HFF-Myc (cell line): ENCODE results near the gene EMILIN2.

Source experiments
- DNase-seq: peaks from one replicate; pipeline ENCODE4 v3.0.0-alpha.2; 2011; ENCODE audit warnings: low read depth; ENCODE audit errors: extremely low read depth
- H3K4me3 ChIP-seq: replicated peaks from 2 replicates; pipeline ENCODE4 v1.5.1; 2011; ENCODE audit warnings: low read depth, mild to moderate bottlenecking, control low read depth, low read length
- CTCF ChIP-seq: IDR thresholded peaks from 2 replicates; pipeline ENCODE4 v1.5.1; 2012; ENCODE audit warnings: mild to moderate bottlenecking, low read depth, low read length, control low read depth; ENCODE audit errors: missing control alignments

Gene EMILIN2

GRCh38 chr18:2894131-2894840 is 47.5 kb downstream of the EMILIN2 start:
- TF ChIP-seq CTCF, result no peak
- no peak for DNase-seq
- no peak overlapping the region for H3K4me3 ChIP-seq

GRCh38 chr18:2894841-2895370 is 48.1 kb downstream of the EMILIN2 start:
- no peak for TF ChIP-seq CTCF
- DNase-seq, result no peak

GRCh38 chr18:2895391-2895790 is 48.6 kb downstream of the EMILIN2 start:
- DNase-seq, result no peak
- no peak for TF ChIP-seq CTCF
- H3K4me3 ChIP-seq, result no peak overlapping the region

More at GRCh38 chr18:2894841-2895370, 48.1 kb downstream of the EMILIN2 start:
- no peak overlapping the region for H3K4me3 ChIP-seq

- no peak for TF ChIP-seq CTCF
- no peak for DNase-seq
- no peak overlapping the region for H3K4me3 ChIP-seq
Observed at GRCh38 chr18:2896990-2897389, 50.2 kb downstream of the EMILIN2 start.

- no peak overlapping the region for H3K4me3 ChIP-seq
- no peak for TF ChIP-seq CTCF
- DNase-seq, result no peak
Observed at GRCh38 chr18:2897448-2898185, 50.8 kb downstream of the EMILIN2 start.

- no peak for TF ChIP-seq CTCF
- no peak overlapping the region for H3K4me3 ChIP-seq
- no peak for DNase-seq
Observed at GRCh38 chr18:2898186-2898640, 51.4 kb downstream of the EMILIN2 start.
